GM12891 (cell line): ENCODE data around the gene NECTIN2.

Experiments
- DNase-seq: peaks from one replicate; pipeline ENCODE4 v3.0.0; 2011; ENCODE audit warnings: low spot score; ENCODE audit not compliant: insufficient read length
- FAIRE-seq: peaks from 2 replicates; lab custom pipeline; 2011; peaks lifted over from hg19 to GRCh38; lab: Jason Lieb, UNC
- PAX5 ChIP-seq: IDR thresholded peaks from 2 replicates; pipeline ENCODE4 v1.6.1; 2011; ENCODE audit warnings: low read length, moderate library complexity, mild to moderate bottlenecking; ENCODE audit not compliant: insufficient read depth, severe bottlenecking
- POLR2A ChIP-seq: IDR thresholded peaks from 2 replicates; pipeline ENCODE4 v1.6.1; 2011; ENCODE audit warnings: low read depth, low read length, control low read depth
- POLR2AphosphoS5 ChIP-seq: IDR thresholded peaks from 2 replicates; pipeline ENCODE4 v1.6.1; 2011; ENCODE audit warnings: low read depth, low read length, control low read depth
- POU2F2 ChIP-seq: IDR thresholded peaks from 2 replicates; pipeline ENCODE4 v1.6.1; 2011; ENCODE audit warnings: low read depth, mild to moderate bottlenecking, control low read depth, low read length, moderate library complexity
- SPI1 ChIP-seq: IDR thresholded peaks from 2 replicates; pipeline ENCODE4 v1.6.1; 2011; ENCODE audit warnings: low read depth, low read length, control low read depth
- TAF1 ChIP-seq: IDR thresholded peaks from 2 replicates; pipeline ENCODE4 v1.6.1; 2011; ENCODE audit warnings: low read depth, low read length, control low read depth

The NECTIN2 gene

DNA sequence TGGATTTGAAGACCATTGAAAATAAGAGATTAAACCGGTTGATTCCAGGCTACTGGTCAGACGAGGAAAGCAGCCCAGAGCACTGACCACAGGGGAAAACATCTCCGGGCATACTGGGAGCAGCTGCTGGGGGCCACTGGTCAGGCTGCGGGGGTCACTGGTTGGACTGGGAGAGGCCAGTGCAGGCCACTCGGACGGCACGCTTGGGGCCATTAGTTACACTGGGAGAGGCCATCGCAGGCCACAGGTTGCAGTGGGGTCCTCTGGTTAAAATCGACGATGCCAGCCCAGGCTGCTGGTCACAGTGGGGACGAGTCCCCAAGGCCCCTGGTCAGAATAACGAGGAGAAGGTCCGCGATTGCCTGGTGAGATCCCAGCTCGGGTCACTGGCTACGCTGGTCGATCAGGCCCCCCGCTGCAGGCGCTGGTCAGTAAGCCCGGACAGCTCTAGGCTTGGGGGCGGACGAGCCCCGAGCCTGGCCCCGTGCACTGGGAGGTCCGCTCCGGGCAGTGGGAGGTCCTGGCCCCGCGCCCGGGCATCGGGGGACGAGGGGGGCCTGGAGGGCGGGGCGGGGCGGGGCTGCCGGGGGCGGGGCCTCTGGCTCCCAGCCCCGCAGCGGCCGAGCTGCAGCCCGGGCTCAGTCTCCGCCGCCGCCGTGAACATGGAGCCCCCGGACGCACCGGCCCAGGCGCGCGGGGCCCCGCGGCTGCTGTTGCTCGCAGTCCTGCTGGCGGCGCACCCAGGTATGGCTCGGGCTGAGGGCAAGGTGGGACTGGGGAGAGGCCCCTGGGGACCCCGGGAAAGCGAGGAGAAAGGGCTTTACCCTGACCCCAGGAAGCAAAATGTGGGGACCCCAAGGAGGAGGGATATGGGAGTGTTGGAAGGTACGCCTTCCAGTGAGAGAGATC lies 37.4 kb upstream of the NECTIN2 start, which contains the start of gene BCAM:
Gene BCAM (plus strand): TSS at position 641 of the 909 bp plus-strand sequence. CDS start 22 bp downstream, at position 663.
- DNase-seq (no peak), FAIRE-seq (no peak)
- TF ChIP-seq PAX5 = no peak
- no peak for TF ChIP-seq POU2F2
- TF ChIP-seq POLR2AphosphoS5 = no peak
- no peak for TF ChIP-seq POLR2A
- no peak for TF ChIP-seq SPI1
- no peak for TF ChIP-seq TAF1

DNA sequence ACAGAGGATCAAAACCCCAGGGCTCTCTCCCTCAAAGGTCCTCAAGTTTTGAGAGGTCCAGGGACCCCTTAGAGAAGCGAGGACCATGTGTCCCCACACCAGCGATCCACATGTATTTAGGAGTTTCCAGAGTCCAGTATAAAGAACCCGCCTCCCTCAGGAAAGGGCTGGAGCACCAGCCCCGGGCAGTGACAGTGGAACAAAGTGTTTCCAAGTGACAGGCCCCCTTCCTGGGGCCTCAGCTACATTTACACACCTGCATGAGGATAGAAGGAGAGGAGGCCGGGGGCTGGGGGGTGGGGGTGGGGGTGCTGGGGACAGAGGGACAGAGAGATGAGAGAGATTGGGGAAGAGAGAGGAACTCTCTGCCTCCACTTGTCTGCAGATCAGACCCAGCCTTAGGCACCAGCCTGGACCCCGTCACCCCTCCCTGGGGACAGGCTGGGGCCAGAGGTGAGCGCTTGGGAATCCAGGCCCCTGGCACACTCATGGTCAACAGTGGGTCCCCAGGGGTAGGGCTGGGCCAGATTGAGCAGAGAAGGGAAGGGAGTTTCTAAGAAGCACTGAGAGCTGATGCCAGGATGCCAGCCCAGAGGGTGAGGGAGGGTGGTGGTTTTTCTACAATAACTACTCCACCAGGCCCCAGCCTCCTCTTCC lies 36.4 kb upstream of the NECTIN2 start:
- no peak for TF ChIP-seq PAX5
- FAIRE-seq (no peak), DNase-seq (no peak)

DNA sequence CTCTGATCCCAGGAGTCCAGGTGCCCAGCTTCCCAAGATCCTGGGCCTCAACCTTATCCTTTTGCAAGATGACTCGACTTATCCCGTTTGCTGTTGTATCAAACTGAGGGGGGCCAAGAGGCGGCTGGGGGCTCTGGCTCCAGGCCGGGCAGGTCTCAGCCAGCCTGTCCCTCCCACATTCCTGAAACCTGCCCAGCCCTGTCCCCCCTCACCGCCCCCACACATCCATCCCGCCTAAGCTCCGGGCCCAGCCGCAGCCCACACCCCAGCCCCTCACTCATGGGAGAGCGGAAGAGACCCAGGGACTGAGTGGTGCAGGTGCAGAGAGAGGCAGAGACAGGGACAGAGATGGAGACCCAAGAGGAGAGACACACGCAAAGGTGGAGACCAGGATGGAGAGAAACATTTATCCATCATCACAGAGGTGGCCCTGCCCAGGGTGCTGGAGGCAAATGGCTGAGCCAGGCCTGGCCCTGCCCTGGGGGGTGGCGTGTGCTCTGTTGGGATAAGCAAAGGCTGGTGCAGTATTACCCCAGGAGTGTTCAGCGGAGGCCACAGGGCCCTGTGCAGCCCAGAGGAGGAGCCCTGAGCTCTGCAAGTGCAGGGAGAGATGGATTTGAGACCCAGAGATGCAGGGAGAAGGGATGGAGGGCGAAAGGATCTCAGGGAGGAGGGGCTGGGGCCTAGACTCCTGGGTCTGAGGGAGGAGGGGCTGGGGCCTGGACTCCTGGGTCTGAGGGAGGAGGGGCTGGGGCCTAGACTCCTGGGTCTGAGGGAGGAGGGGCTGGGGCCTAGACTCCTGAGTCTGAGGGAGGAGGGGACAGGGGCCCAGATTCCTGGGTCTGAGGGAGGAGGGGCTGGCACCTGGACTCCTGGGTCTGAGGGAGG lies 35.6 kb upstream of the NECTIN2 start:
- DNase-seq = no peak
- TF ChIP-seq POLR2A (no peak), TAF1 (no peak), PAX5 (no peak), SPI1 (no peak), POLR2AphosphoS5 (no peak), POU2F2 (no peak)

DNA sequence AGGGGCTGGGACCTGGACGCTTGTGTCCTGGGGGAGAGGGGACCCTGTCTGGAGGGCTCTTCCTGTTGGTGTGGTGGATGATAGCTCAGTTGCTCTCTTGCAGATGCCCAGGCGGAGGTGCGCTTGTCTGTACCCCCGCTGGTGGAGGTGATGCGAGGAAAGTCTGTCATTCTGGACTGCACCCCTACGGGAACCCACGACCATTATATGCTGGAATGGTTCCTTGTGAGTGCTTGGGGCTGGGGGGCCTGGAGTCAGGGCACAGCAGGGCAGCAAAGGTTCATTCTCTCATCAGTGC lies 35.0 kb upstream of the NECTIN2 start:
- FAIRE-seq (no peak), DNase-seq (no peak)
- TF ChIP-seq POU2F2 = no peak
- TF ChIP-seq POLR2A = no peak
- TF ChIP-seq TAF1 = no peak
- no peak for TF ChIP-seq PAX5

More for the DNA sequence above, 35.6 kb upstream of the NECTIN2 start:
- no peak for FAIRE-seq

DNA sequence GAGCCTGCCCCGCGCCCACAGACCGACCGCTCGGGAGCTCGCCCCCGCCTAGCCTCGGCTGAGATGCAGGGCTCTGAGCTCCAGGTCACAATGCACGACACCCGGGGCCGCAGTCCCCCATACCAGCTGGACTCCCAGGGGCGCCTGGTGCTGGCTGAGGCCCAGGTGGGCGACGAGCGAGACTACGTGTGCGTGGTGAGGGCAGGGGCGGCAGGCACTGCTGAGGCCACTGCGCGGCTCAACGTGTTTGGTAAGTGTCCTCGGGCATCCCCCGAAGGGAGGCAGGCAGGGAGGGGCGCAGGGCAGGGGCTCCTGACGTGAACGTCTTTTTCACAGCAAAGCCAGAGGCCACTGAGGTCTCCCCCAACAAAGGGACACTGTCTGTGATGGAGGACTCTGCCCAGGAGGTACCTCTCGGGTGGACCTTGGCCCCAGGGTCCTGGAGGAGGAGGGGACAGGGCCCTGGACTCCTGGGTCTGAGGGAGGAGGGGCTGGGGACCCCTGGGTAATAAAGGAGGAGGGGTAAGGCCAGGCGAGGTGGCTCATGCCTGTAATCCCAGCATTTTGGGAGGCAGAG lies 33.9 kb upstream of the NECTIN2 start:
- TF ChIP-seq SPI1 = no peak
- TF ChIP-seq PAX5 = no peak
- TF ChIP-seq POU2F2 = no peak
- no peak for TF ChIP-seq POLR2AphosphoS5
- TF ChIP-seq TAF1 = no peak
- no peak for TF ChIP-seq POLR2A
- no peak for DNase-seq
- FAIRE-seq = no peak

DNA sequence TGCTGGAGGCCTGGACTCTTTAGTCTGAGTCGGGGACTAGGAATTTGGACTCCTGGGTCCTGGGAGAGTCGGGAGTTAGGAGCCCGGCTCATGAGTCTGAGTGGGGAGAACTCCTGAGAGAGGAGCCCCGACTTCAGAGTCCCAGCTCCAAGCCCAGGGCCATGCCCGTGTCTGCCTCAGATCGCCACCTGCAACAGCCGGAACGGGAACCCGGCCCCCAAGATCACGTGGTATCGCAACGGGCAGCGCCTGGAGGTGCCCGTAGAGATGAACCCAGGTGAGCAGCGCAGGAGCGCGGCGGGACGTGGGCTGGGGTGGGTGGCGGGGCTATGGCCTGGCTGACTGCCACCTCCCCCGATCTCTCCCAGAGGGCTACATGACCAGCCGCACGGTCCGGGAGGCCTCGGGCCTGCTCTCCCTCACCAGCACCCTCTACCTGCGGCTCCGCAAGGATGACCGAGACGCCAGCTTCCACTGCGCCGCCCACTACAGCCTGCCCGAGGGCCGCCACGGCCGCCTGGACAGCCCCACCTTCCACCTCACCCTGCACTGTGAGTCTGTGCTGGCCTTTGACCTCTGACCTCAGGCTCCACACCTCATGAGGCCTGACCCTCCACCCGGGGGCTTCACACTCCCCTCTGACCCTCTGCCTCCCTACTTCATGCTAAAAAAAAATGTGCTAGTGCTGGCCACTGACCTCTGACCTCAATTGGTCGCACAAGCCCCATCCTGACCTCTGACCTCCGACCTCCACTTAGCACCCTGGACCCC lies 32.8 kb upstream of the NECTIN2 start:
- FAIRE-seq (no peak), DNase-seq (no peak)
- TF ChIP-seq POLR2A (no peak), SPI1 (no peak), POLR2AphosphoS5 (no peak), PAX5 (no peak), POU2F2 (no peak), TAF1 (no peak)

DNA sequence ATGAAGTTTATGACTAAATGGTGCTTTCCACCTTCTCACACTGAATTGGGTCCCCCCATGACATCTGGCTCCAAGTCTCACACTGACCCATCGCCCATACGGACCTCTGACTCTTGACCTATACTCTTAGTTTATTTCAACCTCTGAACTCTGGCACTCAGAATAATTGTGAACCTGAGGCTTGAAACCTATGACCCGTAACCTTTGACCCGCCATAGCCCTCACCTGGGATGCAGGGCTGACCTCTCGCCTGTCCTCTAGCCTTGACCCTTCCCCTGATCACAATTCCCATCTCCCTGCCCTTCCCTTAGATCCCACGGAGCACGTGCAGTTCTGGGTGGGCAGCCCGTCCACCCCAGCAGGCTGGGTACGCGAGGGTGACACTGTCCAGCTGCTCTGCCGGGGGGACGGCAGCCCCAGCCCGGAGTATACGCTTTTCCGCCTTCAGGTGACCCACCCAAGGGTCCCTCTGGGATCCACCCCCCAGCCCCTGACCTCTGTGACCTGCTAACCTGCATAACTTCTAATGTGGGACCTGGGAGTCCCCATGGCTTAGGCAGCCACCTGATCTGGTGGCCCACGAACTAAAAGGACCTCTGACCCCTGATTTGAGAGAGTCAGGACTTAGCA lies 32.1 kb upstream of the NECTIN2 start:
- FAIRE-seq = no peak
- TF ChIP-seq PAX5 (no peak), TAF1 (no peak), SPI1 (no peak), POU2F2 (no peak), POLR2A (no peak), POLR2AphosphoS5 (no peak)
- DNase-seq = no peak

DNA sequence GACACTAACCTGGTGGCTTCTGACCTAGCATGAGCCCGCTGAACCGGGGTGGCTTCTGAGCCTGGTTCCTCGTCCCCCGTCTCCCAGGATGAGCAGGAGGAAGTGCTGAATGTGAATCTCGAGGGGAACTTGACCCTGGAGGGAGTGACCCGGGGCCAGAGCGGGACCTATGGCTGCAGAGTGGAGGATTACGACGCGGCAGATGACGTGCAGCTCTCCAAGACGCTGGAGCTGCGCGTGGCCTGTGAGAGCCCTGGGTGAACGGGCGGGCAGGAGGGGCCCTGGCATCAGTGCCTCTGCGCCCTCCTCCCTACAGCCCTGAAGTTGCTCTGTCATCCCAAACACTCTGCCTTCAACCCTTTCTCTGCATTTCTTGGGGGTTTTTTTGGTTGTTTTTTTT lies 31.6 kb upstream of the NECTIN2 start:
- FAIRE-seq = no peak
- no peak for DNase-seq
- no peak for TF ChIP-seq TAF1
- TF ChIP-seq PAX5 = no peak
- no peak for TF ChIP-seq POU2F2
- TF ChIP-seq POLR2A = no peak
- no peak for TF ChIP-seq SPI1
- TF ChIP-seq POLR2AphosphoS5 = no peak
